HG02884 (cell line): Measurements from ENCODE around the gene TRAFD1.
"Not testable (repeated sequence)": the region's sequence is repeated elsewhere in the genome, so short reads cannot be mapped to it uniquely, and the experiment has no call there.

Source experiments
- ATAC-seq: cut with Tn5 transposase; IDR thresholded peaks from one replicate; pipeline ENCODE4 v1.9.1; 2021; ENCODE audit warnings: mild to moderate bottlenecking, moderate library complexity; ENCODE audit not compliant: unreplicated experiment

The TRAFD1 gene

GRCh38 chr12:112158461-112159145 is 33.2 kb downstream of the TRAFD1 start:
- not testable (repeated sequence) for ATAC-seq

GRCh38 chr12:112159146-112159541 is 33.8 kb downstream of the TRAFD1 start:
- ATAC-seq: no peak

DNA sequence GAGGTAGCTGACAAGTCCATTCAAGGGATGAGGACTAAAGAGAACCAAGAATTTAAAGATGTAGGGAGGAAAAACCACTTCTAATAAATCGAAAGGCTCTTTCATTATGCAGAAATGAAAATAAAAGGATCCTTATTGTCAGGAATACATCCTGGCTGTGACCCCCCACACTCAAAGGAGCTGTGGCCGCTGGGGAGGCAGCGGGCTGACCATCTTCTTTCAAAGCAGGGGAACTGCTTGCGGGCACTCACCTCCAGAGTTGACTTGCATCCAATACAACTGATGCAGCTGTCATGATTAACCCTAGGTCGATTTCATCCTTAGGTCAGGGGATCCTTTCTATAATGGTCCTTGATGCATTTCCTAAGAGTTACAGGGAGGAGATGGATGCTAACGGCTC is 35.3 kb downstream of the TRAFD1 start:
- ATAC-seq: no peak

GRCh38 chr12:112161711-112162110 is 36.4 kb downstream of the TRAFD1 start:
- ATAC-seq: no peak

DNA sequence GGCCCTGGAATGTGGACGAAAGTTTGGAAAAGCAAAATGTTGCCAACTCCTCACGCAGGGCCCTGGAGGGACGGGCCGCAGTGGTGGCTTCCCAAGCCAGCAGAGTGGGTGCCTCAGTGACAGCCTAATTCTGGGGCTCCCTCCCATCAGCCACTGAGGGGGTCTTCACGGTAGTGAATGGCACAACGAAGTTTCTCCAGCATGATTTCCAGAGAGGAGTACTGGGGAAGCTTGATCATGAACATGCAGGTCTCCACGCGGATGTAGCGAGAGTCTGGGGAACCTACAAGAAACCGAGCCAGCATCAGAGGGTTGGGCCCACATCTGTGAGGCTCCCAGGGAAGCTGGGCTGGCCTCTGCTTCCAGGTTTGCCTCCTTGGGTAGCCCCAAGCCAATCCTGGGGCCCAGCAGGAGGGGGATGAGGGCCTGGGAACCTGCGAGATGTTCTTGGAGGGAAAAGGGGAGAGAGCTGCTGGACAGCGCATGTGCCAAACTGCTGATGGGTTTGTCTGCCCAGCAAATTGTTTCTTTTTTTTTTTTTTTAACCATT is 37.0 kb downstream of the TRAFD1 start:
- no peak for ATAC-seq

GRCh38 chr12:112163056-112163455 is 37.7 kb downstream of the TRAFD1 start:
- no peak for ATAC-seq

DNA sequence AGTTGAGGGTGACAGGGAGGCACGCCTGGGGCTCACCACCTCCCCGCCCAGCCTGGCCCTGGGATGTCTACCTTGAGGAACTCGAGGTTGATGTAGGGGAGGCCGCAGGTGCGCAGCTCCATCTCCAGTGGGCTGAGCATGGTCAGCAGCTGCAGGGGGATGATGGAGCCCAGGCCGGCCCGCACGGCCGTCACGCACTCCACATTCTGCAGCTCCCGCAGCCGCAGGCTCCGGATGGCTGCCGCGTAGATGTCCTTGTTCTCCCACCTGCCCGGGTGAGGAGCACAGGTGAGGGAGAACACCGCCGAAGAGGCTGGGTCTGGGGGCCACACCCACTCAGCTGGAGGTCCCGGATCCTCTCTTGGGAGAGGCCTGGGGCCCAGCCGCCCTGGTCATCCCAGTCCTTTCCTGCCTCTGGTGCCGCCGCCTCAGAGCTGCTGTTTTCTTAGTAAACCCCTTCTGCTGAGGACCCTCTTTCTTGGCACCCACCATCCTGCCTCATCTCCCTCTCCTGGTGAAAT is 38.2 kb downstream of the TRAFD1 start:
- ATAC-seq: no peak

DNA sequence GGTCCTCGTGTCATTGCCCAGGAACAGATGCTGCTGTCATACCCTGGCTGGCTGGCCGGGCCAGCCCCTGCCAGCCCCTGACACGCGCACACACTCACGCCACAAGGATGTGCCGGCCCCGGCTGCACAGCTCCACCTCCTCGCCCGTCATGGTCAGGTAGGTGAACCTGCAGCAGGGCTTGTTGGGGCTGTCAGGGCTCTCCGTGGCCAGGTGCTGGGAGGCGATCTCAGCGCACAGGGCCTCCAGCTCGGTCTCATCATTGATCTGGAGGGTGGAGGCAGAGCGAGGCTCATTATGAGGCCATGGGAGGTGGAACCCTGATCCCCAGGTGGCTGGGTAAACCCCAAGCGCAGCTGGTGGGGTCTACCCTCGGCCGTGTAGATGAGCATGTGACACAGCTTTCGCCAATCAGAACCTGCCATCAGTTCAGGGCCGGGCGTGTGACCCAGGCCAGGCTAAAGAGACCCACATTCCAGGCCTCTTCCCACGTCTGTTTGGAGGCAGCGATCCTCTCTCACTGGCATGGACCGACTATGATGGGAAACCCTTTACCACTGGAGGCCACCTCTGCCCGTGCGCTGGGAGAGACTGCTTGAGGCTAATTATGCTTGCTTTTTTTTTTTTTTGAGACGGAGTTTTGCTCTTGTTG is 38.8 kb downstream of the TRAFD1 start:
- no peak for ATAC-seq

DNA sequence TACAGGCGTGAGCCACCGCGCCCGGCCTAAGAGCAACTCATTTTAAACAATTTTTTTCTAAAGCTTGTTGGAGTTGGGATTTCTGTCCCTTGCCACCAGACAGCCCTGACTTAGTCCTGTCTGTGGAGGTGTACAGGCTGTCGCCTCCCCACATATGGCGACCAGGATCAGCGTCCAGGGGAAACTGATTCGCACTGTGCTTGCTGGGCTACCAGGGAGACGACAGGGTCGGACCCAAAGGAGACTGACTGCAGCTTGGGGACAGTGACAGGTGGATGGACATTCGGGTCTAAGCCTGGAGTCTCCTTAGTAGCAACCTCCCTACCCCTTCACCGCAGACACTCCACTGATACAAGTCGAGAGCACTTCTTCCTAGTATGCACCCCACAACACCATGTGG is 40.3 kb downstream of the TRAFD1 start:
- no peak for ATAC-seq

DNA sequence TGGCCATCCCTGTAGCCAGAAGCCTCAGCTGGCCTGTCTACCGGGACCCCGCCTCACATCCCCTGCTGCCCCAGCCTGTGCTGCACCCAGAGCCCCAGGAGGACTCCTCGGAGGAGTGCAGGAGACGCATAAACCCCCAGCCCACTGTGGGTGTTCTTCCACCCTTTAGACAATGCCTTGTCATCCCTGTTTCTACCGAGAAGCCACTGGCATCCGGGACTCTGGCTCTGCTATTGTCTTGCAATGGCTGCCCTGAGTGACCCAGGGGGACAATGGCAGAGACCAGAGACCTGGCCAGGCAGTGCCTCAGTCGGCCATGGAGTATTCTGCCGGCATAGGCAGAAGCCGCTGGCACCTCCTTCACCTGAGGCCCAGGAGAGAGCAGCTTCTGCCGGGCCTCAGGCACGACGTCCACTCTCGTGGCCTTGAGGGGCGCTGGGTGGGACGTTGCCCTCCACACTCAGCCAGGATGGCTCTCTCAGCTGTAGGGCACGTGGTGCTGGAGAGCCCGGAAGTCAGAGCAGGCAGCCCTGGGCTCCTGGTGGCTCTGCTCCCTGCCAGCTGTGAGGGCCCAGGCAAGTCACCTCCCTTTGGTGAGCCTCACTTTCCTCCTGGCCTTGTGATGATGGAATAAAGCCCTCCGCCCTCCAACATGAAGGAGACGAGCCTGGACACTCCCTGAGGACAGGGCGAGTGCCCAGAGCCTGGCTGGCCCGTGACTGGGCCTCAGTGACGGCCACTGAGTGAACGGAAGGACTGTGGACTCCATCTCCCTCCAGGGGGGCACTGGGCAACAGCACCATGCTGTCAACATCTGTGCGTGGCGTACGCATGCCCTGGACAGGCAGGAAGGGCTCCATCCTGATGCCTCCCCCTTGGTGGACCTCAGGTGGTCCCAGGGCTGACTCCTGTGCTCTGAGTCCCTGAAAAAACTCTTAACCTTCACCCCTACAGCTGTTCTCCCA is 41.0 kb downstream of the TRAFD1 start:
- ATAC-seq: no peak

- ATAC-seq: no peak
These were observed 41.7 kb downstream of the TRAFD1 start for GRCh38 chr12:112167031-112167461.

DNA sequence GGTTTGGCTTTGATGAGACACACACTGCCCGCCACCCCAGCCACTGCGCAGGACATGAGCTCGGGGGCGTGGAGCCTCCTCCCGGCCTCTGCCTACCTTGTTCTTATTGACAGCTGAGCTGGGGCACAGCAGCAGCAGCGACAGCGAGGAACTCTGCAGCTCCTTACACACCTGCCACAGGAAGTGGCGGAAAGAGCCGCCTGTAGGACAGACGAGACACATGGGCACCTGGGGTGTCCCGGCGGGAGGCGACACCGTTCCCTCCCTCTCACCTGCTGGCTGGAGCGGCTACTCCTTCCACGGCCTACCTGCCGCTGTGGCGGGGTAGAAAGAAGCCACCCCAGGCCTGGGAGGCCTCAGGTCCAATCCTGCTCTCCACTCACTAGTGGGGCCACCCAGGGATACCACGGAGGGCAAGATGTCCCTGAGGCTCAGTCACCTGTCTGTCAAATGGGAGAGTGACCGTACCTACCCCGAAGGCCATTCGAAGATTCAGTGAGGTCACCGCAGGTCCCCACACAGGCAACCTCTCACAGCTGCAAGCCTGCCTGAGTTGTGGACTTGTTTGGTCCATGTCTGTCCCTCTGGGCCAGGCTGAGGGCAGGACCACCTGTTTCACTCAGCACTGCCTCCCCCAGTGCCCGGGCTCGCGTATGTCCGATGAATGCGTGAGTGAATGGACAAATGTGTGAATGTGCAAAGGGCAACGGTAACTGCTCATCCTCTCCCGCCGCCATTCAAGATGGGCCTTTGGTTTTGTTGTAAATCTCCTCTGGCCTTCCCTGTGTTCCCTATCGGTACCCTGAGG is 42.6 kb downstream of the TRAFD1 start:
- no peak for ATAC-seq

DNA sequence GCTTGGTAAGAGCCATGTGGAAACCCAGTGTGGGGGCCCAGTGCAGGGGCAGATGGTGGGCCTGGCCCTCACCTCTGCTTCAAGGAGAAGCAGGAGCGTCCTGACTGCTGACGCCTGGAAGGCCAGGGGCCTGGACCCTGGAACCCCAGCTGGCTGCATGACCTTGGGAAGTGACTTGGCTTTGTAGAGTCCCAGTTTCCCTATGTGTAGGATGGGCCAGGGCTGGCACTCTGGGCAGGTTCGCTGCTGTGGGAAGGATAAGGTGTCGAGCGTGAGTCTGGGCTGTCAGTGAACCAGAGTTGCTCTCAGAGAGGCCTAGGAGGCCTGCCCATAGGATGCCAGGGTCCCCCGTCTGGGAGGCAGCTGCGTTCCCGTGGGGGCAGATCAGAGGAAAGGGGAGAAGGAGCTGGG is 43.2 kb downstream of the TRAFD1 start:
- no peak for ATAC-seq

DNA sequence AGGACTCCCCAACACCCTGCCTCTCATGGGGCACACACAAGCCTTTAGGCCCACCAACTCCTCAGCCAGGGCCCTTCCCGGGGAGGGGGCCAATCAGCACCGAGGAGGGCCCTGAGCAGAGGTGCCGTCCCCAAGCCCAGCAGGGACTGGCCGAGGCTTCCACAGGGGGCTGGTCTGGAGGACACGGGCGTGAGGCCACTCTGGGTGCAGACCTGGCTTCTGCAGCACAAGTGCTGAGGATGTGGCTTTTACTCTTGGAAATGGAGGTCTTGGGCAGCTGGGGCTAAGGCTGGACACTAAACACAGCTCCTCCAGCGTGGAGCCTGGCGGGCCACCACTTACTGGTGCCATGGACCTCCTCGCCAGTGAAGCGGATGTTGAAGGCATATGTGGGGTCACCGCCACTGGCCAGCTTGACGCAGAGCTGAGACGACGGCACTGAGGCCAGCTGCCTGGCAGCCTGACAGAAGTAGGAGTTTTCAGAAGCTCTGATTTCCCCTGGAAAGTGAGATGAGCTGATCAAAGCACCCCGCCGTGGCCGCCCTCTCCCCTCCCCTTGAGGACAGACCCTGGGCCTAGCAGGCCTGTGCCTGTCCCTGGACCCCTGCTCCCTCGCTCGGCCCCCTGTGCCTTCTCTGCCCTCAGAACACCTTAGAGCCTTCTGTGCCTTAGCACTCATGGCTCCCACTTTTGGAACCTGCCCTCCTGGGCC is 44.0 kb downstream of the TRAFD1 start:
- no peak for ATAC-seq

- no peak for ATAC-seq
These were observed 44.6 kb downstream of the TRAFD1 start for GRCh38 chr12:112169966-112170365.

DNA sequence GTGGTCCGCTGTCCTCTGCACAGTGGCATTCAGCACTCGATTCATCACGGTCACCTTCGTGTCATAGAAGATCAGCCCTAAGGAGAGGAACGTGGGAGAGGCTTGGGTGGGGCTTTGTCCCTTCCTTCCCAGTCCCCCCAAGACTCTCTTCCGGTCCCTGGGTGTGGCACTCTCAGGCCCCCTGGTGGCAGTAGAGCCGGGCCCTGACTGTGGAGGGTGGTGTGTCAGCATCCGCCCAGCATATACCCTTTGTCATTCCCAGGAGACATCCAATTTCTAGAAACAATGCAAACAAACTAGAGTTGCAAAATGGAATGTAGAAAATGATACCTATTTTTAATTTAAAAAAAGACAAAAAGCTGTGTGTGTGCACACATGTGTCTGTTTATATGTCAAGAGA is 45.0 kb downstream of the TRAFD1 start:
- no peak for ATAC-seq

GRCh38 chr12:112170971-112171596 is 45.7 kb downstream of the TRAFD1 start:
- ATAC-seq: no peak

DNA sequence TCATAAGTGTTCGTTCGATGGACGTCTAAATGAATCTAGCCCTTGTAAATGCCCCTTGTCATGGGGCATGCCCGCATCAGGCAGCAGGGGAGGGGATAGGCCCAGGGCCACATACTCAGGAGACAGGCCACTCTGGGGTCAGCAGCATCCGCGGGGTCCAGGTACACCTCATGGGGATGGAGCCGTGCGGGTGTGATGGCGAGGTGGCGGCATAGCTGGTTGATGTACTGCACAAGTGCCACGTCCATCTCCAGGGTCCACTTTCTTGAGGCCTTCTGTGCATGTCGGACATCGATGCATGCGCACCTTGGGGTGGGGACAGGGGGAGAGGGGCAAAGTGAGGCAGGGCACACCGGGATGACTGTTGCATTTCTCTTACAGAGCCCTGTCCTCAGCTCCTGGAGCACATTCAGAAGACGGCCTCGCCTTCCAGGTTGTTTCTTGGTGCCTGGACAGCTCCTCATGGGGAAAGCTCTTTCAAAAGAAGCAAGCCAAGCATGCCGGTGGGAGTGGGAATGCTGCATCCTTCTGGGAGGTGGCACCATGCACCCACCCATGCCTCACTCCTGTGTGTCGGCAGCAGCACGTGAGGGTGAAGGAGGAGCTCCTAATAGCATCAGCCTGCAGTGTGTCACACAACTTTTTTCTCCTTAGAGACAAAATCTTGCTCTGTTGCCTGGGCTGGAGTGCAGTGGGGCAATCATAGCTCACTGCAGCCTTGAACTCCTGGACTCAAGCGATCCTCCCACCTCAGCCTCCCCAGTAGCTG is 47.4 kb downstream of the TRAFD1 start:
- ATAC-seq: no peak
